ENCODE results near the gene RLBP1. TPM values are rescaled to one million over a fixed set of nuclear protein-coding genes. Genes with fewer than 3 reads are reported as not detected.

RLBP1 gene
- total and polyA plus RNA-seq, 2 of the 13 experiments (the other 11 are each of a cell fraction or from before 2014, with no cell fraction given): 0.07 TPM; not detected in 1

DNA sequence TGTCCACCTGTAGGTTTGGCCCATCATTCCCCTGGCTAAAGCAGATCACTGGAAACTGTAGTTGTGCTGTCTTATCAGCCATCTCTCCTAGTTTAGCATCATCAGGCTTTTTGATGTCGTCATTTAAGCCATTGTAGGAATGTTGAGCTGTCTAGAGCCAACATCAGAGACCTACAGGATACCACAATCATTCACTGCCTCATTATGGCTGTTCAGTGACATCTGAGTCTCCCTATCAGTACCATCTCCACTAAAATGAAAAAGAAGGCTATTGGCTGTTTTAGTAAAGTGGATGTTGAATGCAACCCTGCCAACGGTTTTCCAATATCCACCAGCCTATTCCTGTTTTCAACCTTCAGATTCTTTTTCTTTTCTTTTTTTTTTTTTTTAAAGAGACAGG lies 29.2 kb downstream of the RLBP1 start (continued):
- TF ChIP-seq TRIM24 (CRISPR knock-in tag; IDR thresholded peaks at IDR 0.05) (no peak), NRL (CRISPR knock-in tag; IDR thresholded peaks at IDR 0.05; ENCODE audit: borderline replicate concordance) (no peak), HDAC1 (CRISPR knock-in tag; IDR thresholded peaks at IDR 0.05) (no peak), PHF21A (CRISPR knock-in tag; IDR thresholded peaks at IDR 0.05) (no peak), ZNF329 (CRISPR knock-in tag; IDR thresholded peaks at IDR 0.05; ENCODE audit: low read depth) (no peak)
- TF ChIP-seq, protein P1, sequence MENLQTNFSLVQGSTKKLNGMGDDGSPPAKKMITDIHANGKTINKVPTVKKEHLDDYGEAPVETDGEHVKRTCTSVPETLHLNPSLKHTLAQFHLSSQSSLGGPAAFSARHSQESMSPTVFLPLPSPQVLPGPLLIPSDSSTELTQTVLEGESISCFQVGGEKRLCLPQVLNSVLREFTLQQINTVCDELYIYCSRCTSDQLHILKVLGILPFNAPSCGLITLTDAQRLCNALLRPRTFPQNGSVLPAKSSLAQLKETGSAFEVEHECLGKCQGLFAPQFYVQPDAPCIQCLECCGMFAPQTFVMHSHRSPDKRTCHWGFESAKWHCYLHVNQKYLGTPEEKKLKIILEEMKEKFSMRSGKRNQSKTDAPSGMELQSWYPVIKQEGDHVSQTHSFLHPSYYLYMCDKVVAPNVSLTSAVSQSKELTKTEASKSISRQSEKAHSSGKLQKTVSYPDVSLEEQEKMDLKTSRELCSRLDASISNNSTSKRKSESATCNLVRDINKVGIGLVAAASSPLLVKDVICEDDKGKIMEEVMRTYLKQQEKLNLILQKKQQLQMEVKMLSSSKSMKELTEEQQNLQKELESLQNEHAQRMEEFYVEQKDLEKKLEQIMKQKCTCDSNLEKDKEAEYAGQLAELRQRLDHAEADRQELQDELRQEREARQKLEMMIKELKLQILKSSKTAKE (CRISPR knock-in tag; IDR thresholded peaks at IDR 0.05; ENCODE audit: borderline replicate concordance): no peak

DNA sequence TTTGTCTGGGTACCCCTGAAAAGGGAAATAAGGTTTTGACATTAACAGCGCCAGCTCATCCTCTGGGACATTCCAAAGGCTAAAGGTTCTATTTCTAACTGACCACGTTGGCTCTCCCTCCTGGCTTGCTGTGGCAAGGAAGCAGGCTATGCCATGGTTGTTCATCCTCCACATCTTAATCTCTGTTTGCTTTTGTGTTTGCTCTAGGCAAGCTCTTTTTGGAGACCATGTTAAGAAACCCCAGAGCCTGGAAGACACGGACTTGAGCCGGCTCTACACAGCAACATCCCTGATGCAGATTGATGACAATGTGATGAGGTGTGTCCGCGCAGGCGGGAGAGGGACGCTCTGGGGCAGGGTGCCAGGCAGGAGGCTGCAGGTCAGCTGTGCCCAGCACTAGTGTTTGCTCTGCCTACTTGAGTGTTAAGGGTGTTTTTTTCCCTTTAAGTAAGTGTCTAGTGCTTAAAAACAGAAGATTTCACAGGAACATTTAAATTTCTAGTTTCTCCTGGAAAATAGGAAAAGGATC lies 33.3 kb downstream of the RLBP1 start:
- no peaks in the 10 kb centered on the region for H3K79me2 ChIP-seq (ENCODE audit: insufficient read depth, low read length)
- no peaks in the 10 kb centered on the region for H3K27me3 ChIP-seq (ENCODE audit: control insufficient read depth in 1 of 2, insufficient read depth in 2 of 2, low read length in 2 of 2)
- H4K20me1 ChIP-seq (ENCODE audit: insufficient read depth, low read length): no peaks in the 10 kb centered on the region
- peaks cover 8% of the 10 kb centered on the region for H3K4me1 ChIP-seq (ENCODE audit: insufficient read depth, low read length)
- H3K9me3 ChIP-seq (ENCODE audit: low read length): no peaks in the 10 kb centered on the region
- intact Hi-C loops (cut with micrococcal nuclease; ENCODE audit: unreplicated experiment) (no loop called here), in situ Hi-C loops (cut with HindIII; ENCODE audit: extremely low pct_ligation_motif_present, low pct_unique_long_range_greater_than_20kb) (no loop called here)
- no peak overlapping the region for H2AFZ ChIP-seq (ENCODE audit: low read length)
- 94% methylated on average over 8 of the region's 8 CpGs for WGBS (ENCODE audit: low lambda C conversion rate)
- peaks cover 7 to 58% of the 10 kb centered on the region in 2 experiments for H3K36me3 ChIP-seq (replicated peaks in 1 of 2; ENCODE audit: control insufficient read depth in 1 of 2, insufficient read depth in 2 of 2, low read length in 2 of 2)
- no peak overlapping the region for H3K4me2 ChIP-seq (ENCODE audit: low read depth, low read length)
- H3K27ac ChIP-seq (ENCODE audit: extremely low read length, insufficient read depth, low read length): no peak overlapping the region
- CTCF ChIA-PET (ENCODE audit: low intra/inter-chr PET ratio, low total read pairs): no interaction called here
- BruUV-seq (replicated peaks): no TSS peak
- DNase-seq (ENCODE audit: low spot score): no peak
- no peak overlapping the region for H3K9ac ChIP-seq (ENCODE audit: insufficient read depth, low read depth, low read length)
- POLR2A ChIA-PET: no interaction called here
- ATAC-seq: no peak
- no peak overlapping the region for H3K4me3 ChIP-seq (replicated peaks in 1 of 3; ENCODE audit: insufficient read depth in 1 of 3, low read depth in 2 of 3, low read length in 3 of 3)
- no peak for FAIRE-seq
- no peak for TF ChIP-seq CBX5 (CRISPR knock-in tag; IDR thresholded peaks at IDR 0.05; ENCODE audit: borderline replicate concordance)
- no peak for TF ChIP-seq ZNF570 (CRISPR knock-in tag; IDR thresholded peaks at IDR 0.05; ENCODE audit: borderline replicate concordance)
- TF ChIP-seq, protein P2, sequence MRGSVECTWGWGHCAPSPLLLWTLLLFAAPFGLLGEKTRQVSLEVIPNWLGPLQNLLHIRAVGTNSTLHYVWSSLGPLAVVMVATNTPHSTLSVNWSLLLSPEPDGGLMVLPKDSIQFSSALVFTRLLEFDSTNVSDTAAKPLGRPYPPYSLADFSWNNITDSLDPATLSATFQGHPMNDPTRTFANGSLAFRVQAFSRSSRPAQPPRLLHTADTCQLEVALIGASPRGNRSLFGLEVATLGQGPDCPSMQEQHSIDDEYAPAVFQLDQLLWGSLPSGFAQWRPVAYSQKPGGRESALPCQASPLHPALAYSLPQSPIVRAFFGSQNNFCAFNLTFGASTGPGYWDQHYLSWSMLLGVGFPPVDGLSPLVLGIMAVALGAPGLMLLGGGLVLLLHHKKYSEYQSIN (CRISPR knock-in tag; IDR thresholded peaks at IDR 0.05; ENCODE audit: borderline replicate concordance): no peak
- TF ChIP-seq ZNF577 (CRISPR knock-in tag; IDR thresholded peaks at IDR 0.05; ENCODE audit: borderline replicate concordance, low read depth): no peak
- no peak for TF ChIP-seq ZNF839 (CRISPR knock-in tag; IDR thresholded peaks at IDR 0.05; ENCODE audit: borderline replicate concordance)
- TF ChIP-seq RFX3 (CRISPR knock-in tag; IDR thresholded peaks at IDR 0.05): no peak
- TF ChIP-seq, protein P3, sequence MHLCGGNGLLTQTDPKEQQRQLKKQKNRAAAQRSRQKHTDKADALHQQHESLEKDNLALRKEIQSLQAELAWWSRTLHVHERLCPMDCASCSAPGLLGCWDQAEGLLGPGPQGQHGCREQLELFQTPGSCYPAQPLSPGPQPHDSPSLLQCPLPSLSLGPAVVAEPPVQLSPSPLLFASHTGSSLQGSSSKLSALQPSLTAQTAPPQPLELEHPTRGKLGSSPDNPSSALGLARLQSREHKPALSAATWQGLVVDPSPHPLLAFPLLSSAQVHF (CRISPR knock-in tag; IDR thresholded peaks at IDR 0.05): no peak
- no peak for TF ChIP-seq MBNL3 (CRISPR knock-in tag; conservative IDR thresholded peaks at IDR 0.05)
- TF ChIP-seq ZNF543 (CRISPR knock-in tag; IDR thresholded peaks at IDR 0.05): no peak
- TF ChIP-seq SNRNP70 (IDR thresholded peaks at IDR 0.05; ENCODE audit: low read depth, low read length): no peak
- TF ChIP-seq, protein P4, sequence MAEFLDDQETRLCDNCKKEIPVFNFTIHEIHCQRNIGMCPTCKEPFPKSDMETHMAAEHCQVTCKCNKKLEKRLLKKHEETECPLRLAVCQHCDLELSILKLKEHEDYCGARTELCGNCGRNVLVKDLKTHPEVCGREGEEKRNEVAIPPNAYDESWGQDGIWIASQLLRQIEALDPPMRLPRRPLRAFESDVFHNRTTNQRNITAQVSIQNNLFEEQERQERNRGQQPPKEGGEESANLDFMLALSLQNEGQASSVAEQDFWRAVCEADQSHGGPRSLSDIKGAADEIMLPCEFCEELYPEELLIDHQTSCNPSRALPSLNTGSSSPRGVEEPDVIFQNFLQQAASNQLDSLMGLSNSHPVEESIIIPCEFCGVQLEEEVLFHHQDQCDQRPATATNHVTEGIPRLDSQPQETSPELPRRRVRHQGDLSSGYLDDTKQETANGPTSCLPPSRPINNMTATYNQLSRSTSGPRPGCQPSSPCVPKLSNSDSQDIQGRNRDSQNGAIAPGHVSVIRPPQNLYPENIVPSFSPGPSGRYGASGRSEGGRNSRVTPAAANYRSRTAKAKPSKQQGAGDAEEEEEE (CRISPR knock-in tag; IDR thresholded peaks at IDR 0.05; ENCODE audit: borderline replicate concordance): no peak
- no peak for TF ChIP-seq SMAD9 (CRISPR knock-in tag; IDR thresholded peaks at IDR 0.05)
- no peak for TF ChIP-seq NAIF1 (CRISPR knock-in tag; IDR thresholded peaks at IDR 0.05; ENCODE audit: borderline replicate concordance)

All from HepG2 (cell line).